ENCODE data around the gene RASGRF2.
"Not testable (repeated sequence)": the region's sequence is repeated elsewhere in the genome, so short reads cannot be mapped to it uniquely, and the experiment has no call there.

The RASGRF2 gene

GRCh38 chr5:81027481-81028058 is 67.4 kb downstream of the RASGRF2 start:
- in situ Hi-C loops (cut with HindIII; ENCODE audit: low sequenced_read_pairs): no loop called here
- H3K4me3 ChIP-seq (ENCODE audit: low read depth, low read length): no peak overlapping the region
- no peak for TF ChIP-seq CTCF (IDR thresholded peaks at IDR 0.05; ENCODE audit: low read depth, low read length, missing control alignments)
- no peak for DNase-seq (ENCODE audit: low read depth)

GRCh38 chr5:81028888-81029287 is 68.7 kb downstream of the RASGRF2 start:
- in situ Hi-C loops (cut with HindIII; ENCODE audit: low sequenced_read_pairs); DNase-seq (ENCODE audit: low read depth): not testable (repeated sequence)

GRCh38 chr5:81029736-81030135 is 69.6 kb downstream of the RASGRF2 start:
- DNase-seq (ENCODE audit: low read depth); H3K4me3 ChIP-seq (ENCODE audit: low read depth, low read length); in situ Hi-C loops (cut with HindIII; ENCODE audit: low sequenced_read_pairs): not testable (repeated sequence)

More at GRCh38 chr5:81028888-81029287, 68.7 kb downstream of the RASGRF2 start:
- H3K4me3 ChIP-seq (ENCODE audit: low read depth, low read length): not testable (repeated sequence)

GRCh38 chr5:81030236-81031034 is 70.3 kb downstream of the RASGRF2 start:
- H3K4me3 ChIP-seq (ENCODE audit: low read depth, low read length); in situ Hi-C loops (cut with HindIII; ENCODE audit: low sequenced_read_pairs); DNase-seq (ENCODE audit: low read depth): not testable (repeated sequence)

- in situ Hi-C loops (cut with HindIII; ENCODE audit: low sequenced_read_pairs): no loop called here
- DNase-seq (ENCODE audit: low read depth): no peak
- no peak overlapping the region for H3K4me3 ChIP-seq (ENCODE audit: low read depth, low read length)
- TF ChIP-seq CTCF (IDR thresholded peaks at IDR 0.05; ENCODE audit: low read depth, low read length, missing control alignments): no peak
Observed at GRCh38 chr5:81035522-81035921, 75.4 kb downstream of the RASGRF2 start.

GRCh38 chr5:81038495-81038894 is 78.3 kb downstream of the RASGRF2 start:
- no peak for TF ChIP-seq CTCF (IDR thresholded peaks at IDR 0.05; ENCODE audit: low read depth, low read length, missing control alignments)
- DNase-seq (ENCODE audit: low read depth): no peak
- in situ Hi-C loops (cut with HindIII; ENCODE audit: low sequenced_read_pairs): no loop called here
- H3K4me3 ChIP-seq (ENCODE audit: low read depth, low read length): no peak overlapping the region

- DNase-seq (ENCODE audit: low read depth): no peak
- in situ Hi-C loops (cut with HindIII; ENCODE audit: low sequenced_read_pairs): no loop called here
- no peak overlapping the region for H3K4me3 ChIP-seq (ENCODE audit: low read depth, low read length)
- no peak for TF ChIP-seq CTCF (IDR thresholded peaks at IDR 0.05; ENCODE audit: low read depth, low read length, missing control alignments)
Observed at GRCh38 chr5:81044868-81045267, 84.7 kb downstream of the RASGRF2 start.

- H3K4me3 ChIP-seq (ENCODE audit: low read depth, low read length): no peak overlapping the region
- no peak for DNase-seq (ENCODE audit: low read depth)
- no peak for TF ChIP-seq CTCF (IDR thresholded peaks at IDR 0.05; ENCODE audit: low read depth, low read length, missing control alignments)
- in situ Hi-C loops (cut with HindIII; ENCODE audit: low sequenced_read_pairs): no loop called here
Observed at GRCh38 chr5:81045389-81045807, 85.2 kb downstream of the RASGRF2 start.
